ENCODE measurements around the gene ZNF511.
"Not testable (repeated sequence)": the region's sequence is repeated elsewhere in the genome, so short reads cannot be mapped to it uniquely, and the experiment has no call there.

Gene ZNF511

GRCh38 chr10:133314911-133315310 lies 6.2 kb downstream of the ZNF511 start:
- DNase-seq (ENCODE audit: low spot score): no peak

- no peak for DNase-seq (ENCODE audit: low spot score)
These were observed 7.1 kb downstream of the ZNF511 start for GRCh38 chr10:133315847-133316246.

GRCh38 chr10:133316266-133316665 lies 7.6 kb downstream of the ZNF511 start:
- DNase-seq (ENCODE audit: low spot score): no peak

- DNase-seq (ENCODE audit: low spot score): no peak
These were observed 8.0 kb downstream of the ZNF511 start for GRCh38 chr10:133316732-133317131.

- peak; percentile 70 for DNase-seq (ENCODE audit: low spot score)
These were observed 9.9 kb downstream of the ZNF511 start for GRCh38 chr10:133318494-133319127.

GRCh38 chr10:133320852-133321422 lies 12.2 kb downstream of the ZNF511 start:
- not testable (repeated sequence) for DNase-seq (ENCODE audit: low spot score)

GRCh38 chr10:133322064-133322709 lies 13.5 kb downstream of the ZNF511 start:
- DNase-seq (ENCODE audit: low spot score): not testable (repeated sequence)

GRCh38 chr10:133324198-133324792 lies 15.6 kb downstream of the ZNF511 start:
- peak; percentile 76 for DNase-seq (ENCODE audit: low spot score)

GRCh38 chr10:133324857-133325260 lies 16.1 kb downstream of the ZNF511 start:
- no peak for DNase-seq (ENCODE audit: low spot score)

GRCh38 chr10:133325440-133326222 lies 16.9 kb downstream of the ZNF511 start:
- DNase-seq (ENCODE audit: low spot score): no peak

GRCh38 chr10:133326223-133326551 lies 17.5 kb downstream of the ZNF511 start:
- DNase-seq (ENCODE audit: low spot score): no peak

- DNase-seq (ENCODE audit: low spot score): no peak
These were observed 18.3 kb downstream of the ZNF511 start for GRCh38 chr10:133326745-133327650.

GRCh38 chr10:133327651-133328357 lies 19.1 kb downstream of the ZNF511 start:
- DNase-seq (ENCODE audit: low spot score): no peak

GRCh38 chr10:133328358-133329343 lies 19.9 kb downstream of the ZNF511 start:
- no peak for DNase-seq (ENCODE audit: low spot score)

- peak; percentile 86 for DNase-seq (ENCODE audit: low spot score)
These were observed 20.9 kb downstream of the ZNF511 start for GRCh38 chr10:133329491-133330202.

- no peak for DNase-seq (ENCODE audit: low spot score)
These were observed 24.4 kb downstream of the ZNF511 start for GRCh38 chr10:133332936-133333699.

- DNase-seq (ENCODE audit: low spot score): no peak
These were observed 26.0 kb downstream of the ZNF511 start for GRCh38 chr10:133334503-133335245.
